Bronchus fibroblast of lung (primary cell): ENCODE results near the gene GFM2. TPM values are rescaled to one million over a fixed set of nuclear protein-coding genes. Genes with fewer than 3 reads are reported as not detected.

Source experiments
- total RNA-seq: library from RNA; depleted of rRNA; stranded (reverse); fragments of >200 nt; gene quantifications from 2 replicates; pipeline ENCODE4 v1.2.3, GENCODE V29; 2015

GFM2 gene
- 25.9 and 29.9 TPM in 2 replicates for total RNA-seq

GRCh38 chr5:74766849-74767578 lies at the start of gene GFM2, which contains the start of gene NSA2:
Gene GFM2 (minus strand): TSS chr5:74767117. CDS start chr5:74763742, 3,375 bp downstream.
Gene NSA2 (plus strand): TSS chr5:74767249. CDS start chr5:74767361, 112 bp downstream.

GRCh38 chr5:74684900-74685851 lies 81.7 kb downstream of the GFM2 start, which contains the start of gene HEXB:
Gene HEXB (plus strand): TSS chr5:74685233. CDS start chr5:74685261, 28 bp downstream.

Other genes with a start within 250 kb of the GFM2 start
- gene ENC1, start 126.4 kb downstream of the GFM2 start, total RNA-seq, result 18.7 and 22.4 TPM in 2 replicates
- 164 and 189 TPM in 2 replicates for gene HEXB, start 81.9 kb downstream of the GFM2 start, total RNA-seq
- 46.8 and 94.7 TPM in 2 replicates for gene NSA2, start 132 bp upstream of the GFM2 start, total RNA-seq
- gene FAM169A, start 99.3 kb upstream of the GFM2 start, total RNA-seq, result 0.89 and 2.5 TPM in 2 replicates